ENCODE data around the gene CDK3. TPM values are rescaled to one million over a fixed set of nuclear protein-coding genes. Genes with fewer than 3 reads are reported as not detected.

CDK3 gene
- total RNA-seq, 1 experiment from 2014 or later: 11.5 TPM

DNA sequence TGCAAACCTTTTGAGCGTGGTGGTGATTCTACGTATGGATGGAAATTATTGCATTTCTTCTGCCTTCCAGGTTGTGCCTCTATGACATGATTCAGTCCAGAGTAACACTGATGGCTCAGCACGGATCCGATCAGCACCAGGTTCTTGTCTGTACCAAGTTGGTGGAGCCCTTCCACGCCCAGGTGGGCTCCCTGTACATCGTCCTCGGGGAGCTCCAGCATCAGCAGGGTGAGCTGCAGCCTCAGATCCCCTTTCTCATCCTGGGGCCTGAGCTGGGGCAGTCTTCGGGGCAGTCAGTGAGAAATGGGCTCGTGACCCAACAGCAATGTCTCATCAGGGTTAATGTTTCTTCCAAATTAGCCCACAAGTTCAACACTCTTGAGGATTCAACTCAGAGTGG, 9.3 kb upstream of the CDK3 start:
- no peak for DNase-seq (ENCODE audit: low spot score)

DNA sequence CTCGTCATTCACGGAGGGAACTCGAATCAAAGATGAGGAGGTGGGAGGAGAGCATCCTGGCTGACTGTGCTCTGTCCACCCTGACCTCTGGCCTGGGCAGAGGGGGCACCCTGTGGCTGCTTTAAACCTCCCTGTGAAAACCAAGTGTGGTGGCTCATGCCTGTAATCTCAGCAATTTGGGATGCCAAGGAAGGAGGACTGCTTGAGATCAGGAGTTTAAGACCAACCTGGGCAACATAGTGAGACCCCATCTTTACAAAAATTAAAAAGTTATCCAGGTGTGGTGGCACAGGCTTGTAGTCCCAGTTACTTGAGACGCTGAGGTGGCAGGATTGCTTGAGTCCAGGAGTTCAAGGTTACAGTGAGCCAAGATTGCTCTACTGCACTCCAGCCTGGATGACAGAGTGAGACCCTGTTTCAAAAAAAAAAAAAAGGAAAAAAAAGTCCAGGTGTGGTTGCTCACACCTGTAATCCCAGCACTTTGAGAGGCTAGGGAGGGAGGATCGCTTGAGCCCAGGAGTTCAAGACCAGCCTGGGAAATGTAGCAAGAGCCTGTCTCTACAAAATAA, 5.8 kb upstream of the CDK3 start:
- no peak for DNase-seq (ENCODE audit: low spot score)

DNA sequence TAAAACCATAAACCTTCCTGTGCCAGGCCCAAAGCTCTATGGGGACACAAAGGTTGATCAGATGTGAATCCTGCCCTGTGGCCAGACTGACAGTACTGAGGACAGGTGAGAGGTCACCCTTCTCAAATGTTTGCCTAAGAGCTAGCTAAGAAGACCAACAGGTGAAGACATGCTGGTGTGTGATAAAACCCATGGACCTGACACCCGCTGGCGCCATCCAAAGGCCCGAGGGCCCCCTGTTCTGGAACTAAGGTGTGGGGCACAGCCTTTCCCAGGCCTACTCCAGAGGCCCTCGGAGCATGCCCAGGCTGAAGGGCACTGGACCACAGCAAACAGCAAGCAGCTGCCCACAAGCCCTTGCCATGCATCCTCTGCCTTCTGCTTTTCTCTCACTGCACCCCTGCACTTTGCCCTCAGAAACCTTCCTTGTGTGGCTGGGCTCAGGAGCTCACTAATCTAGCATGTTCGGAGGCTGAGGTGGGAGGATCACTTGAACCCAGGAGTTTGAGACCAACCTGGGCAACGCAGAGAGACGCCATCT, 5.2 kb upstream of the CDK3 start:
- DNase-seq (ENCODE audit: low spot score): no peak

GRCh38 chr17:75996665-75997590, 3.7 kb upstream of the CDK3 start:
- peak; percentile 88 for DNase-seq (ENCODE audit: low spot score)

DNA sequence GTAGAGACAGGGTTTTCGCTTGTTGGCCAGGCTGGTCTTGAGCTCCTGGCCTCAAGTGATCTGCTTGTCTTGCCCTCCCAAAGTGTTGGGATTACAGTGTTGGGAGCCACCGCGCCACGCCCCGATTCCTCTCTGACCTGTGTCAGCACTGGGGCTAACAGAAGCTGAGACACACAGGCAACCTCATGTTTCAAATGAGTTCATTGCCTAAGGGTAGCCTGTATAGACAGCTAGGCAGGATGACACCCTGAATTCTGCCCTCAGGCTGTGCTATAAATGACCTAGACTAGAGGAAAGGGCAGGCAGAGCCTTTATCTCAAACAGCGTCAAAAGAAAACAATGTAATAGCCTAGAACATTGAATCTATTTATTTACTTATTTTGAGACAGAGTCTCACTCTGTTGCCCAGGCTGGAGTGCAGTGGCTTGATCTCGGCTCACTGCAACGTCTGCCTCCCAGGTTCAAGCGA, 2.3 kb upstream of the CDK3 start:
- DNase-seq (ENCODE audit: low spot score): peak; percentile 21

GRCh38 chr17:76000016-76000754, 470 bp upstream of the CDK3 start:
- DNase-seq (ENCODE audit: low spot score): peak; percentile 47

GRCh38 chr17:76002100-76002499, 1.4 kb downstream of the CDK3 start:
- no peak for DNase-seq (ENCODE audit: low spot score)

- no peak for DNase-seq (ENCODE audit: low spot score)
Measured at GRCh38 chr17:76003915-76004314, 3.3 kb downstream of the CDK3 start.

- DNase-seq (ENCODE audit: low spot score): no peak
Measured at GRCh38 chr17:76004750-76005262, 4.2 kb downstream of the CDK3 start.

- DNase-seq (ENCODE audit: low spot score): peak; percentile 86
Measured at GRCh38 chr17:76005263-76006149, 4.9 kb downstream of the CDK3 start.

GRCh38 chr17:76007131-76007849, 6.6 kb downstream of the CDK3 start:
- DNase-seq (ENCODE audit: low spot score): no peak

DNA sequence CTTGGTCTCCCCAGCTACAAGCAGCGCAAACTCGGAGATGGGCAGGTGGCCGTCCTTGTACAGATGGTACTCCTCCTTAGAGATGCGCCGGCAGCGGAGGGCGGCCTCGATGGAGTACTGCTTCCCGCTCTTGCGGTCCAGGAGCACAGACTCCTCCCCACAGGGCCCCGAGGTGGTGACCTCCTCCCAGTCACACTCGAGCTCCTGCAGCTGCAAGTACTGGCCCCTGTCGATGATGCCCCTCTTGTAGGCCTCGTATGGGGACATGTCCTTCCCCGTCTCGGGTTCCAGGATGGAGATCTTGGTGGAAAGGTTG, 7.2 kb downstream of the CDK3 start:
- no peak for DNase-seq (ENCODE audit: low spot score)

DNA sequence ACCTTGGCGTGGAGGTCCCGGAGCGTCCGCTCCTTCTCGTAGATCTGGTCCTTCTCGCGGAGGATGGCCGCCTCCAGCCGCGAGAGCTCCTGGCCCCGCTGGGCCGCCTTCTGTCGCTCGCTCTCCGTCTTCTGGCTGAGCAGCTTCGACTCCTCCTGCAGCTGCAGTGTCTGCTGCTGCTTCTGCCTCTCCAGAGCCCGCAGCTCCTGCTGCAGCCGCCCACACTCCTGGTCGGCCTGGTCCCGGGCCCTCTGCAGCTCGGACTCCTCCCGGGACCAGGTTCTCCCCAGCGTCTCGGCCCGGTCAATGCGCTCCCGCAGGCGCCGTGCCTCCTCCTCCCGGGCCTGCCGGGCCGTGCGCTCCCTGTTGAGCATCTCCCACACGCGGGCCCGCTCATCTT, 7.6 kb downstream of the CDK3 start:
- DNase-seq (ENCODE audit: low spot score): no peak

- DNase-seq (ENCODE audit: low spot score): no peak
Measured at GRCh38 chr17:76008630-76009425, 8.2 kb downstream of the CDK3 start.

- no peak for DNase-seq (ENCODE audit: low spot score)
Measured at GRCh38 chr17:76009447-76009846, 8.8 kb downstream of the CDK3 start.

- DNase-seq (ENCODE audit: low spot score): no peak
Measured at GRCh38 chr17:76009969-76010661, 9.5 kb downstream of the CDK3 start.

- no peak for DNase-seq (ENCODE audit: low spot score)
Measured at GRCh38 chr17:76011951-76012350, 11.3 kb downstream of the CDK3 start.

GRCh38 chr17:76013377-76013932, 12.8 kb downstream of the CDK3 start:
- DNase-seq (ENCODE audit: low spot score): no peak
